Activated B cell treated with CpG ODN at 0.5 μM for 24 hours (primary cell): ENCODE results near the gene KRTAP4-2. TPM values are rescaled to one million over a fixed set of nuclear protein-coding genes. Genes with fewer than 3 reads are reported as not detected.
A peak's percentile ranks its signal among the peaks of the same experiment; 100 is the strongest.

Experiments used
- ATAC-seq: fragments of 200-7000 bp; cut with Tn5 transposase; one replicate; pipeline ENCODE4 v1.10.0; 2021; ENCODE audit warnings: low read depth, mild to moderate bottlenecking, moderate library complexity
- CTCF ChIA-PET: fragments of 350-600 bp; sonication (Branson Sonifier 250); formaldehyde crosslinking; loops from one replicate; lab custom pipeline; 2021; ENCODE audit warnings: antibody characterized with exemption; lab: Charles Lee
- POLR2A ChIA-PET: fragments of 350-600 bp; sonication (Branson Sonifier 250); formaldehyde crosslinking; loops from one replicate; lab custom pipeline; 2021; ENCODE audit warnings: antibody characterized with exemption; lab: Charles Lee
- DNase-seq: peaks from one replicate; pipeline ENCODE4 v3.0.0; 2022
- H3K27ac Mint-ChIP-seq: one replicate; pipeline ENCODE4 v1.8.0; 2020; ENCODE audit warnings: mixed read lengths
- H3K27me3 Mint-ChIP-seq: one replicate; pipeline ENCODE4 v1.8.0; 2021; ENCODE audit warnings: mixed read lengths
- H3K36me3 Mint-ChIP-seq: one replicate; pipeline ENCODE4 v1.8.0; 2021; ENCODE audit warnings: low read depth, mixed read lengths
- H3K4me1 Mint-ChIP-seq: one replicate; pipeline ENCODE4 v1.8.0; 2021; ENCODE audit warnings: mixed read lengths
- H3K4me3 Mint-ChIP-seq: one replicate; pipeline ENCODE4 v1.8.0; 2020; ENCODE audit warnings: mild to moderate bottlenecking, mixed read lengths
- H3K9me3 Mint-ChIP-seq: one replicate; pipeline ENCODE4 v1.8.0; 2020; ENCODE audit warnings: mixed read lengths
- CTCF ChIP-seq: fragments of 200-600 bp; IDR thresholded peaks from one replicate; pipeline ENCODE4 v1.8.0; 2022; ENCODE audit warnings: antibody characterized with exemption, mild to moderate bottlenecking
- intact Hi-C: fragments of 100-400 bp; cut with micrococcal nuclease; formaldehyde crosslinking; loops from one replicate; pipeline ENCODE4 v1.15.1; 2024
- total RNA-seq: library from RNA; stranded (reverse); gene quantifications from 2 replicates; pipeline ENCODE4 v1.2.3, GENCODE V29; 2022

The KRTAP4-2 gene
- total RNA-seq, 1 donor from 2014 or later, result not detected

GRCh38 chr17:41186872-41187271 lies 8.9 kb upstream of the KRTAP4-2 start:
- DNase-seq, result no peak
- ATAC-seq, result no peak
- intact Hi-C loops, result no loop called here
- CTCF ChIA-PET, result no interaction called here
- no peaks in the 10 kb centered on the region for H3K36me3 Mint-ChIP-seq
- POLR2A ChIA-PET, result interaction anchor here (1.6 kb wide), 1 partner anchor 11 kb away, joined by 4 read pairs; no protein-coding TSS in a partner anchor
- H3K27ac Mint-ChIP-seq, result no peak overlapping the region
- no peaks in the 10 kb centered on the region for H3K4me1 Mint-ChIP-seq
- H3K9me3 Mint-ChIP-seq, result no peaks in the 10 kb centered on the region
- no peak overlapping the region for H3K4me3 Mint-ChIP-seq
- TF ChIP-seq CTCF, result no peak
- peaks cover 22% of the 10 kb centered on the region for H3K27me3 Mint-ChIP-seq

- DNase-seq (no peak), ATAC-seq (no peak)
- H3K4me1 Mint-ChIP-seq, result no peaks in the 10 kb centered on the region
- no peak overlapping the region for H3K27ac Mint-ChIP-seq
- H3K4me3 Mint-ChIP-seq, result no peak overlapping the region
- TF ChIP-seq CTCF, result no peak
- no peaks in the 10 kb centered on the region for H3K36me3 Mint-ChIP-seq
- ChIA-PET CTCF (no interaction called here), POLR2A (no interaction called here)
- H3K27me3 Mint-ChIP-seq, result peaks cover 15% of the 10 kb centered on the region
- no peaks in the 10 kb centered on the region for H3K9me3 Mint-ChIP-seq
- intact Hi-C loops, result no loop called here
These were observed 7.0 kb upstream of the KRTAP4-2 start for GRCh38 chr17:41185001-41185400.

- Mint-ChIP-seq H3K36me3 (no peaks in the 10 kb centered on the region), H3K4me1 (no peaks in the 10 kb centered on the region), H3K27me3 (peaks cover 13% of the 10 kb centered on the region), H3K4me3 (no peak within 1 kb of the TSS), H3K27ac (no peak within 1 kb of the TSS), H3K9me3 (no peaks in the 10 kb centered on the region)
- ChIA-PET CTCF (no interaction called here), POLR2A (no interaction called here)
- DNase-seq (no peak), ATAC-seq (no peak)
- intact Hi-C loops, result no loop called here
- TF ChIP-seq CTCF, result no peak
These were observed 6.5 kb upstream of the KRTAP4-2 start, which contains the start of gene KRTAP4-1 for GRCh38 chr17:41184480-41184961. KRTAP4-1 (minus strand) TSS chr17:41184911; CDS start chr17:41184854, 57 bp downstream.

- intact Hi-C loops, result loop anchor here (5.0 kb wide), 1 partner anchor 47 kb away; no protein-coding TSS in a partner anchor
- ATAC-seq, result no peak
- POLR2A ChIA-PET, result no interaction called here
These were observed 1.0 kb upstream of the KRTAP4-2 start for GRCh38 chr17:41178843-41179616.

More at GRCh38 chr17:41178843-41179616, 1.0 kb upstream of the KRTAP4-2 start:
- DNase-seq, result no peak
- H3K36me3 Mint-ChIP-seq, result no peaks in the 10 kb centered on the region
- H3K4me3 Mint-ChIP-seq, result no peak overlapping the region
- H3K27ac Mint-ChIP-seq, result peak overlapping the region; percentile 9
- H3K4me1 Mint-ChIP-seq, result peaks cover 38% of the 10 kb centered on the region
- CTCF ChIA-PET, result interaction anchor here (0.6 kb wide), 1 partner anchor 254 kb away, joined by 3 read pairs; no protein-coding TSS in a partner anchor
- H3K9me3 Mint-ChIP-seq, result no peaks in the 10 kb centered on the region
- H3K27me3 Mint-ChIP-seq, result no peaks in the 10 kb centered on the region
- TF ChIP-seq CTCF, result no peak
